OCI-LY7 (cell line): ENCODE results near the gene DSG2.

Experiments used
- EZH2phosphoT487 ChIP-seq: fragments of 200-600 bp; sonication (generic); IDR thresholded peaks from 2 replicates; pipeline ENCODE4 v1.6.1; 2018; ENCODE audit warnings: low read depth, borderline replicate concordance, mild to moderate bottlenecking, mixed run types, antibody characterized with exemption, low read length, moderate library complexity, mixed read lengths
- TF ChIP-seq, protein P1 (sequence below): fragments of 200-600 bp; sonication (generic); conservative IDR thresholded peaks from 2 replicates; pipeline ENCODE4 v1.5.1; 2014; ENCODE audit warnings: mild to moderate bottlenecking, antibody characterized with exemption, low read length, moderate library complexity, mixed read lengths

DNA sequence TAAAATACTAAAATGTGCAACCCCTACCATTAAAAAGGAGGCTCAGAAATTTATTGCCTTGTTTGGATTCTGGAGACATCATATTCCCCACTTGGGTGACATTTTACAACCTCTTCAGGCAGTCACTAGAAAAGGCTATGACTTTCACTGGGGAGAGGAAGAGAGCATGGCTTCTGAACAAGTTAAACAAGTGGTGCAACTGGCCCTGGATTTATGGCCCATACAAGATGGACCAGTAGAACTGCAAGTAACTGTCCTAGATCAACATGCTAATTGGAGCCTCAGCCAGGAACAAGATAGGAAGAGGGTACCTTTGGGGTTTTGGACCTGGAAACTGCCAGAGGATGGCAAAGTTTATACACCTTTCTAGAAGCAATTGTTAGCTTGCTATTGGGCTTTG, 4.0 kb upstream of the DSG2 start:
- TF ChIP-seq, protein P1, sequence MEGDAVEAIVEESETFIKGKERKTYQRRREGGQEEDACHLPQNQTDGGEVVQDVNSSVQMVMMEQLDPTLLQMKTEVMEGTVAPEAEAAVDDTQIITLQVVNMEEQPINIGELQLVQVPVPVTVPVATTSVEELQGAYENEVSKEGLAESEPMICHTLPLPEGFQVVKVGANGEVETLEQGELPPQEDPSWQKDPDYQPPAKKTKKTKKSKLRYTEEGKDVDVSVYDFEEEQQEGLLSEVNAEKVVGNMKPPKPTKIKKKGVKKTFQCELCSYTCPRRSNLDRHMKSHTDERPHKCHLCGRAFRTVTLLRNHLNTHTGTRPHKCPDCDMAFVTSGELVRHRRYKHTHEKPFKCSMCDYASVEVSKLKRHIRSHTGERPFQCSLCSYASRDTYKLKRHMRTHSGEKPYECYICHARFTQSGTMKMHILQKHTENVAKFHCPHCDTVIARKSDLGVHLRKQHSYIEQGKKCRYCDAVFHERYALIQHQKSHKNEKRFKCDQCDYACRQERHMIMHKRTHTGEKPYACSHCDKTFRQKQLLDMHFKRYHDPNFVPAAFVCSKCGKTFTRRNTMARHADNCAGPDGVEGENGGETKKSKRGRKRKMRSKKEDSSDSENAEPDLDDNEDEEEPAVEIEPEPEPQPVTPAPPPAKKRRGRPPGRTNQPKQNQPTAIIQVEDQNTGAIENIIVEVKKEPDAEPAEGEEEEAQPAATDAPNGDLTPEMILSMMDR = no peak
- TF ChIP-seq EZH2phosphoT487 = no peak
